ENCODE measurements around the gene DACH1.

DACH1 gene

DNA sequence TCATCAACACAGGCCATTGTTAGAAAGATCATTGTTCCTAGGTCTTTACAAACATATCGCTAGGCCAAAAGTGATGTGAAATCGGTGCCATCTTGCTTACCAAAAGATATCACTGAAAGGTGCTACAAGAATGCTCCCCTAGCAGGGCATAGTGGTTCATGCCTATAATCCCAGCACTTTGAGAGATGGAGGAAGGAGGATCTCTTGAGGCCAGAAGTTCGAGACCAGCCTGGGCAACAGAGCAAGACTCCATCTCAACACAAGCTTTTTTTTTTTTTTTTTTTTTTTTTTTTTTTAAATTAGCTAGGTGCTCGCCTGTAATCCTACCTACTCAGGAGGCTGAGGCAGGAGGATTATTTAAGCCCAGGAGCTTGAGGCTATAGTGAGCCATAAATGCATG lies 92.1 kb downstream of the DACH1 start:
- DNase-seq (ENCODE audit: low read depth) = no peak

DNA sequence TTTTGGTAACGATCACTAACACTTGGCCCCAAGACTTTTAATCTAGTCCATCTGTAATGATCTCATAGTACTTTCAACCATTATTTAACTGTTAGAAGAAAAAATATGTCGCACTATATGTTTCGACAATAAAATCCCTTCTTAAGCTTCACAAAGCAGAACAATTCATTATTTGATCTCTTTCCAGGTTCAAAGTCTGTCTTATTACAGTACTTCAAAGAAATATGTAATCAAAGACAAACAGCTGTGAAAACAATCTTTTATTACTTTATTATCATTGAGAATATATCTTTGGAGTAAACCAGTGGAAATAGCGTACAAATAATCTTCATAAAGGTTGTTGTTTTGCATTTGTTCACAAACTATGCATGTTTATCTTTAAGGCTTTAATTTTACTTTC lies 93.5 kb downstream of the DACH1 start:
- no peak for DNase-seq (ENCODE audit: low read depth)

DNA sequence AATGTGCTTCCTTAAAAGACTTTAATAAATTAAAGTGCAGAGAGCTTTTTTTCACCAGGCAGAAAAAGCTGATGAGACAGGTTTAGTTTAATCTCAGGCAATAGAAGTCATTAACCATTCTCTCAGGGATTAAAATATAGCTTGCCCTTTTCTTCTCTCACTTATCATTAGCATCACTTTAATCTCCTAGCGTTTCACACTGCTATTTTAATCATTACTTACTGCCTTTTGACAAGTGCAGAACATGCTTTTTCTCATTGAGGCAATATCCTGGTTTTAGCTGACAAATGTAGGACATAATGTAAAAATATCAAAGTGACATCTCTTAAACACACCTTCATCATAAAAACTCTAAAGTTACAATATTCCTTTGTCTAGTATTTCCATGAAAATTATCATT lies 94.6 kb downstream of the DACH1 start:
- no peak for DNase-seq (ENCODE audit: low read depth)

DNA sequence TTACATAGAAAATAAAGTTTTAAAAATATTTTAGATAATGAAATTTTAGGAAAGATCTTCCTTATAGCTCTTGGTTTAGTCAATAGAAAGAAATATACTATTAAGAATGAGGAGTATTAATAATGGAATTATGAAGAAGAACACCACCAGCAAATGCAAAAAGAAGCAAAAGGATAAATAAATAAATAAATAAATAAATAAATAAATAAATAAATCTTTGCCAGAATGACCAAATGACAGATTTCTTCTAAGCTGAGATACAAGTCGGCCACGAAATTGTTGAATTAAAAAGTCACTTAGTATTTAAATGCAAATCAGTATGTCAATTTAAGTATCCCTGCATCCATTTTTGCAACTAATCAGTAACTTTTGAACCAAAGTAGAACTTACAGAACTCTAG lies 95.9 kb downstream of the DACH1 start:
- no peak for DNase-seq (ENCODE audit: low read depth)

DNA sequence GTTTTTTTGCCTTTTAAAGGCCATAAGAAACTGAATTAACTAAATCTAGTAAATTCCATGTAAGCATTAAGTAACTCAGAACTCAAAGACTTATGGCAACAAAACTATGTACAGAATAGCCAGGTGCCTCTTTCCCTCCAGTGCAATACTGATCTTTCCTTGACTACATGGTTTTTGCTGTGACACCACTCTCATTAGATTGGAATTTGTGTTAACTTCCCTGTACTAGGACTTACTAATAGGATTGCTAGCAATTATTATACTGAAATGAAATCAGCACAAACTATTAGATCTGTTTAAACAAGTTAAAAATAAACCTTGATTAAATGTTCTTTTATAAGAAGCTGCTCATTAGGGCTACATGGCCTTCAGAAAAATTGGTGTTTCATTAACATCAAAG lies 96.3 kb downstream of the DACH1 start:
- DNase-seq (ENCODE audit: low read depth) = no peak

DNA sequence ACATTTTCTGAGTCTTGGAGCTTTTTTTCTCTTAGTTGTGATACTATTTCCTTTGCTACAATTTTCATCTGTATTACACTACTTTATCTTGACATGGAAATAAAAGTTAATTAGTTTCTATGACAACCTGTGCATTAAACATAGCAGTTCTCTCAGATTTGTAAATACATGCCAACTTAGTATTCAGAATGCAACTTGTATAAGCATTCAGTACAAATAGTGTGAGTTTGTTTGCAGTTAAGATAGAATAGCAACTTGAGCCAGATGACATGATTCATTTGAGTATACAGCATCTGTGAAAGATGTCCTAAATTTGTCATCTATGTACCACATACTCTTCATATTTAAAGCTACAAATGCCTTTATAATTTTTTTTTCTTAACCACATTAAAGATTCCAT lies 98.1 kb downstream of the DACH1 start:
- DNase-seq (ENCODE audit: low read depth) = no peak

DNA sequence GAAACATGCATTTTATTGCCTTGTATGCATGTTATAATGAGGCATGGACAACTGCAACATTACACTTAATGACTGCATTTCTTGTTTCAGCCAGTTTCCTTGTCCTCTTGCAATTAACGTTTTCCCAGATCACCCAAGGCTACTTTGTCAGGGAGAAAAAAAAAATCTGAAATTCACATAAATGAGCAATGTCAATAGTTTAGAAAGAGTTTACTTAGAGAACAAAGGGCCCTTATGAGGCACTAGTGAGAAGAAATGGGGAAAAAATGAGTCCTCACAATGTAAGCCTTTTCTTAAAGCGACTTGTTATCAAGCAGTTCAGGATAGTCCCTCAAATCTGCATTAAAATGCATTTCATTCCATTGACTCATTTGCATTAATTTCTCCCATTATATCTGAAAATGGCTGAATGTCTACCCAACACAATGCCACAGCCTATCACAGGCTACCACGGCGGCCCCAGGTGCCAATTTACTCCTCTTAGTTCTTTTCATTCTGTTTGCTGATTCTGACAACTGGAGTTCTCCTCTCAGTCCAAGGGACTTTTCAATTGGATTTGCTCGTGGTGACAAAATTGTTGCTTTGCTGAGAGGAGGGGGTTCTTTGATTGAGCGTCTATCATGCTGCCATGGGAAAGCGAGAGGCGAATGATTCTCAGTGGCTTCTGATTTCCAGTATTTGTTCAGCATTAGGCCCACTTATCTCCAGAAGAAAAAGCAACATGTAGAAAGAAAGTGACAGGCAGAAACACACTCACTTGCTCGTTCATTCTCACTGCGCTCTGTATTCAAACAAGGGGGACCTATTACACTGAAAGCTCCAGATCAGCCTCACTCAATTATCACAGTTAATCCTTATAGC lies 107.1 kb downstream of the DACH1 start:
- no peak for DNase-seq (ENCODE audit: low read depth)

DNA sequence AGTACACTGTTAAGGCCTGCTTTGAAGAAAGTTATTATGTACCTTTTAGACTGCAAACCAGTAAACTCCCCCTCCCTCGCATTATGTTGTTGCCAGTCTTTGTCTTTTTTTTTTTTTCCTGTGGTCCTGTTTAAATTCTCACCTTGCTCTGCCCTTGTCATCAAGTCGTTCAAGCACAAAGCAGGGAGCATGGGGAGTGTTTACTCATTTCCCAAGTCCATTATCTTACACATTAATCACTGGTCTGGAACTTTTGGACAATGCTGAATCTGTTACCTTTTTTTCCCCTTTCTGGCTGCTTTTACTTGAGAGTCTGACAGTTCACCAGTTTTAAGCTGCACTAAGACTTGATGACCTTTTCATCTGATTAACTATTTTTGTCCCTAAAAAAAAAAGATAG lies 108.2 kb downstream of the DACH1 start:
- DNase-seq (ENCODE audit: low read depth) = no peak

DNA sequence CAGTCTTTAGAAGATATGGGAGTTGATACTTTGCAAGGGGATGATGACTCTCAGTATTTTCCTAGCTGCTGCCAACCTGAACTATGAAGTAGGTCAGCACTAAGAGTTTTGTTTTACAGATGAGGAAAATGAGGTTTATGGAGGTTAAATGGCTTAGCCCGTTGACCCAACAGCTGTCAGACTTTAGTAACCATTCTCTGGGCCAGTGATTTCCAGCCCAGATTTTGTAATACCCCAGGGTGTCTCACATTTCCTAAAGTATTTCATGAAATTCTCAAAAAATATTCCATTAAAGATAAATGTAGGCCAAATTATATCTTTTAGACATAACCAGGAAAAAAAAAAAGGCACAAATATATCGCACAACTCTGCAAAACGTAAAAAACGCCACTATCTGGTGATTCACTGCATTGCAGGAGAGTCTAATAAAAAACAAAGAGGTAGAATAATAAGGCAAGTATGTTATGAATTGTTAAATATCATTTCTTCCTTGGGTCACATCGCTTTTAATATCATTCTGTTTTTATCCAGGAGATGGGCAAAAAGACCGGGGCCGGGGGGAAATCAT lies 112.5 kb downstream of the DACH1 start:
- no peak for DNase-seq (ENCODE audit: low read depth)

DNA sequence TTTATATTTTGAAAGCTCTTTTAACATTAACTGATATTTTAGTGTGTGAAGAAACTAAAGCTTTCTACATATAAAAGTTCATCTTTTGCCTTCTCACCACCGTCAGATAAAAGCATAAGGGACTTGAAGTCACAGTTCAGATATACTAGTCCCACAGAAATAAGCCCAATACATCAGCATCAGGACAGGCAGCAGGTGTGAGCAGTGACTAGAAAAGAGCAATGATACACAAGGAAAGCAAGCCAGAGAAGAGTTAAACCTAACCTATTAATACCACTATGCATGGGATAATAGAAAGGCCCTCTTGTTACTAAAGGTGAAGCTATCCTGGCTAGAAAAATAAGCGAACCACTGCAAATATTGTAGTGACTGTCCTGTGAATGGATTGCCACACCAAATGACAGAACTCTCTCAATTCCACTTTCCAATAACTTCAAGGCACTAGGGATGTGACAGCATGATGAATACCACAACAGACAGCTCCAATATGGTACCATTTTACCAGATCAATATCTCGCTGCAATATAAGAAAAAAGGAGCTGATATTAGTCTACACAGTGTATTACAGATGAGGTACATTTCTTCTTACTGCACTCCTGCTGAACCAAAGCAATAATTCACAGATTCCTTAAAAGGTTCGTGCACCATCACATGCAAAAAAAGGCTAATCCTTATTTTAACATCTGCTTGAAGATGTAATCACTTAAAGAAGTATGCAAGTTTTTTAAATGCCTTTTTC lies 114.1 kb downstream of the DACH1 start:
- no peak for DNase-seq (ENCODE audit: low read depth)

DNA sequence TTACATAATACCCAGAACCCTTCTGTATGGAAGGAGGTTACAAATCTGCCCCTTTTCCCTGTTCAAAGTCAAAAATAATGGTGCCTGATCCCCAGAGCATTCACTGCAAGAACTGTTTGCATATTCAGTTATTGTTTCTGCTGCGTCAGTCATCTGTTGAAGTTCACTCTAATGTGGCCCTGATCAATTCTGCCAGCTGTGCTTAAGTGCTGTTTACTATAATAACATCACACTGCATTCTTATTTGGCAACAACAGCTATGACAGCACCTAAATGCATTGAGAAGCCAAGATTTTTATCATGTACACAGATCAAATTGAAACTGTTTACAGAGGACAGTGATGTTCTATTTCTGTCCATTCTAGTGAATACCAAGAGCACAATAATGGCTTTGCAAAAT lies 115.9 kb downstream of the DACH1 start:
- no peak for DNase-seq (ENCODE audit: low read depth)

DNA sequence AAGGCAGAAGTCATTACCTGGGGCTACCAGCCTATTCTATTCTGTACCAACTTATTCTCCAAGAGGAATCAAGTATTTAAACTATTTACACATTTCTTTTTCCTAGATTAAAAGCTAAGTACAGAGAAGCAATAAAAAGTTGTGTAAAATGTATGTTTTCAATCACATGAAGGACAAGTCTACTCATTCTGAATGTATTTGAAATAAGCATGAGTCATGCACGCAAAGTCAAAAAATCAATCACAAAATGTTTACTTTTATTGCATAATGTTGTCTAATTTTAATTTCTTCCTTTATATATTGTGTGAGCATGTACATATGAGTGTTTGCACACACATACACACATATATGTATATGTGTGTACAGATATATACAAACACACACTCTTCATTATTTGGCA lies 136.7 kb downstream of the DACH1 start:
- no peak for DNase-seq (ENCODE audit: low read depth)

DNA sequence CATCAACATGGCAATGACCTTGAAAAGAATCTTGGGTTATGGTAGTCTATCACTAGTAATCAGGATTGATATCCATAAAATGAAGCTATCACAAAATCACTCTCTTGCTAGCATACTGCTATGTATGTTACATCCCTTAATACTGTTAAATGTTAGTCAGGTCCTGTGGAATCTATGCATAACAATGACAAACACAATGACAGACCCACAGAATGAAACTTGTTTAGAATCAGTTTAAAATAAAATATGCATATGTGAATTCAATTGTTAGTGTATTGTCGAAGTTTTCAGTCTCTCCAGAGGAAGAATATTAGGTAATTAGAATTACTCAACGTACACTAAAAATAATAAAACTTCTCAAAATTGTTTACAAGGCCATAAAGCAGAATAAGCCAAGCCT lies 137.6 kb downstream of the DACH1 start:
- DNase-seq (ENCODE audit: low read depth) = no peak

DNA sequence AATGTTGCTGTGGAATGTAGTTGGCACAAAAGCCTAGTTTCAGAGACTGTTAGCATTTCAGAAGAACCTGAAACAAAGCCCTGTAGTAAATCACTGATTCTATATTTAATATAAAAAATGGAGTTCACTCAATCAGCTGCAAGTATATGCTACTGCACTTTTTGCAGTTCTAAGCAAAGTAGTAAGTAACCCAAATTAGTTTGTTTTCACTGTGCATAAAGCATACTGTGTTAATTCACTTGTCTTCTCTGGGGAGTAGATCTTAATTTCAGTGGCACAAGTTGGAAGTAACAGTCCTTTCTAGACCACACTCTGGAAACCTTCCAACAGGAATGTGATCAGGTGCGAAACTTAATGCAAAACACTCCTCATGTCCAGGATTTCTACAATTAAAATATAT lies 139.3 kb downstream of the DACH1 start:
- no peak for DNase-seq (ENCODE audit: low read depth)

DNA sequence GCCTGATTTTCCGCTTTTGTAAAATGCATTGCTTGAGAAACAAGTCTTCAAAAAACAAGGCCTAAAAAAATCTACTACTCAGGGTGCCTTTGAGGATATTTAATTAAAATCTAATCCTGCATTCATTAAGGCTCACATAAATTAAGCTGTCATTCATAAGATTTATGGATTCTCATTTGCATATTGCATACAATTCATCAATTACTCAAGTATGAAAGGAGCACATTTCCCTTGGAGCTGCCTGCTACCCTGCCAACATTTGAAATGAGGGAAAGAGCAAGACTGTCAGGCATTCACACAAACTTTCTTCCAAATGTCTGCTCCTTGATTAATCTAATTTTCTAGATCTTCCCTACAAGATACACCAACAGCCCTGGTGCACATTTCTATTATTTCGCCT lies 140.0 kb downstream of the DACH1 start:
- DNase-seq (ENCODE audit: low read depth) = no peak

DNA sequence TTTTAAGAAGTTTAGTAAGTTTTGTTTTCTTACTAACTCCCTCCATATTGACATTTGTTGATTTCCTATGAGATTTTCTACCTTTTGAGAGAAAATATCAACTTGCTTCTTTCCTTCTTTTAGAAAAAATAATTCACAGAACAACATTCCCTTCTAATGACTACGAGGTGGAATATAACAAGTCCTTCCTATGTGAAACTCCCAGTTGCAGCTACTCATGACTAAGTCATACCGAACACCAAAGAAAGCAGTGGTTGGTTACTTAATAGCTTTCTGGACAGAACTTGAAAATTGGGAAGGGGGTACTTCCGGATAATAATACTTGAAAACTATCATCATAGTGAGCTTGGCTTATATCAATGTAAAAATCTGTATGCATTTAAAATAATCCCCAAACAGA lies 144.8 kb downstream of the DACH1 start:
- no peak for DNase-seq (ENCODE audit: low read depth)

DNA sequence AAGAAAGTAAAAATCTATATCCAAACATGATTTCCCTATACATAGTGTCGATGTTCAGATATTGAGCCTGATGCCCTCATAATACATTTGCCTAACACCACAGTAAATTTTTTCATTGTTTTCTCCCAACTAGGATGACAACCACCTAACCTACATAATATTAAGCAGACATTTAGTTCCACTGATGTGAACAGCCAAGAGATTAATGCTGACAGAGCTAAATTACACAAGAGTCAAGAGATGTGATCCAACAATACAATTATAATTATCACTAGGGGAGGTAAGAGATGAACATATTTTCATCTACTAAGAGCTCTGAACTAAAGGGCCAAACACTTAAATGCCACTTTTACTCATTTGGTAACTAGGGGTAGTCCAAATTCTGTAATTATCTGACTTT lies 145.9 kb downstream of the DACH1 start:
- no peak for DNase-seq (ENCODE audit: low read depth)

DNA sequence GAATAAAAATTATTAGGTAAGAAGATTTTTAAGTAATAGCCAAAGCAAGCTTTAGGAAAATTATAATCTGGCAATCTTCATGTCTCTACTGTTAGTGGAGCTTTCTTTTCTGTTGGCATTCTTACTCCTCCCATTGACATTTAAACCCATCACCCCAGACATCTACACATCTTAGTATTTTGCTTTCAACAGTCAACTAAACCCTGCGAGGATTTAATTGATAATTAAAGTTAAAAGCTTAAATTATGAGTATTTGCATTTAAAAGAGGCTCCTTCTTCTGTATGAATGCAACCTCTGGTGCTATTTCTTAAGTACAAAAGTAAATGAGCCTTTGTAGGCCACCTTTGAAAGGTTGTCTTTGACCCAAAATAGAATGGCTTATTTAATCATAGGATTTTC lies 148.1 kb downstream of the DACH1 start:
- DNase-seq (ENCODE audit: low read depth) = no peak

DNA sequence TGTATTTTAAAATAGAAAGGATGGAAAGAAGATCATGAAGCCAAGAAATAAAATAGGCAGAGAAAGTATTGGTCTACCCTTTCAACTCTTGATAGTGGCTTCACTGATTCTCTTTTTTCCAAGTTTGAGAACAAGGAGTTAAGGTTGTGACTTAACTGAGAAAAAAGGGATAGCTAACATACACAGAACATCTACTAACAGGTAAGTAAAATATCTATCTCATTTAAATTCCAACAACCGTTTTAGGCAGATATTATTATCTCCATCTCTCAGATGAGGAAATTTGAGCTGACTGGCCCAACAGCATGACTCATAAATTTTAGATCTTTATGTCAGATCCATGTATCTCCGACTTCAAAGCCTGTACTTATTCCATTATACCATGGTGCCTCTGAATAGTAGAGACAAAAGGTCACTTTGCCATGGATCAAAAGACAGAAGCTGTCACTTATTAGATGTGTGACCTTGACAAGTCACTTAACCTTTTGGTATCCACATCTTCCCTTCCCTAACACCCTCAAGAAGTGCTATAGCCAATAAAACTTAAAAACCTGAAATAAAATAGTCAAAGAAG lies 152.1 kb downstream of the DACH1 start:
- DNase-seq (ENCODE audit: low read depth) = no peak

DNA sequence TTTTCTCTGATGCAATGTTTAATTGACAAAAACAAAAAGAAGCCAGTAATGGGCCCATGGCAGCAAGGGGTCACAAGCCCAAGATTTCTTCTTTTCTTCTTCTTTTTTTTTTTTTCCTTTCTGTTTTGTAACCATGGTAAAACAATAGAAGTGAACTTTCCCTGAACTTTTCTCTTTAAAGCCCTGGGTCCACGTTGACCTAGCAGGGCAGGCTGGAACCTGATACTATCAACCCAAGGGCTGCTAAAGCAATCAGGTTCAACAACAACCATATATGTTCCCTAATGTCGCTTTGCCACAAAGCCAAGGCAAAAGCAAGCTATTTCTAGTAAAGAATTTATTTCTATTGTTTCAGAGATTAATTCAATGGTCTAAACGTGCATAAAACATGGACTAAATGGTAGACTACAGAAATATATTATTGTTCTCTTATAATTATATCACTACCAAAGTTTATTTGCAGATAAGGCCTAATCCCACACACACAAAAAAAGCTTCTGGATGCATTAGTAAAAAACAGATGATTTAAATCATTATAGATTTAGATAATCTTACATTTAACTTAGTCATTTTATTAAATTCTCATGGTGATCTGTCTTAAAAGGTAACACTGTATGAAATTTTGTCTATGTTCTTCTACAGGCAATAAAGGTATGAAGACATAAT lies 153.9 kb downstream of the DACH1 start:
- no peak for DNase-seq (ENCODE audit: low read depth)

DNA sequence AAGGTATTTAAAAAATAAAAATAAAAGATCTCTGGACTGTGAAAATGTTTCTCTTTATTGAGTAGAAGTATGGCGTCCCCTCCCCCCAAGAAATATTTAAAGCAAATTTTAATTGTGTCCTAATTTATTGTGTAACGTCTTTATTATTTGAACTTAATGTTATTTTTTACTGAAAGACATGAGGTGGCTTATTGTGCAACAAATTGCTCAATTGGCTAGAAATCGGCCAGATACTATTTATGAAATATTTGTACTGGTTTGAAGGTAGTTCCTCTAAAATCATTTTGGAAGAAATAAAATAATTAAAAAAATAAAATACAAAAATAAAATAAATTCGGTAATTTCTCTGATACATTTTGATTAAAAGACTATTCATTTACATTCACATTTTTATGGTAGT lies 162.3 kb downstream of the DACH1 start:
- no peak for DNase-seq (ENCODE audit: low read depth)

DNA sequence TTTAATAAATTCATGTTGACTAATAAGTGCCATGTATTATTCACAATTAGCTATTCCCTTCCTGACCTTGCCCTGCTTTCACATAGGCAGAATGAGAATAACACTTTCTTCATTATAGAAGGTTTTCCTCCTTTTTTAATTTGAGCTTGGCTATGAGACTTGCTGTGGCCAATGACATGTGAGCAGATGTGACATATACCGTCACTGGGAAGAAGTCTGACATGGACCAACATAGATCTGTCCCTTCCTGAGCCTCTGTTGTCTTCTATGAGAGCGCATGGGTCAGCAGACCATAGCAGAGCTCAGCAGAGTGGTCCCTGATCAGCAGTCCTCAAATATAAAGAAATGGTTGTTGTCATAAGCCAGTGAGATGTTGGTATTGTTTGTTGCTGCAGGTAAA lies 163.9 kb downstream of the DACH1 start:
- DNase-seq (ENCODE audit: low read depth) = no peak

DNA sequence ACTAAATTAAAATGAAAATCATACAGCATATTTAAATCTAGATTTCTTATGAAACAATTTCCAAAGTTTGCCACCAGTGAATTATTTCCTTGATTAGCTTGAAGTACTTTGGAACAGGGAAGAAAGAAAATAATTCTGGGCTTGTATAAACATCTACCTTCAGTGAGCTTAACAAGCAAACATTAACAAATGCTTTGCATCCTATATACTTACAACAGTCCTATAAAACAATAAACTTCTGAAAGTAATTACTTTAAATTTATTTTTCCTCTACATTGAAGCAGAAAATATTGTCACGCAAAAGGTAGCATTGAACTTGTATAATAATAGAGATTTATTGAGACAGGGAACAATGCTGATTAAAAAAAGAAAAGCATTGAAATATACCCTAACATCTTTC lies 164.8 kb downstream of the DACH1 start:
- no peak for DNase-seq (ENCODE audit: low read depth)

Measured in GM04504 (cell line).